ENCODE measurements around the gene UROC1.

Gene UROC1

DNA sequence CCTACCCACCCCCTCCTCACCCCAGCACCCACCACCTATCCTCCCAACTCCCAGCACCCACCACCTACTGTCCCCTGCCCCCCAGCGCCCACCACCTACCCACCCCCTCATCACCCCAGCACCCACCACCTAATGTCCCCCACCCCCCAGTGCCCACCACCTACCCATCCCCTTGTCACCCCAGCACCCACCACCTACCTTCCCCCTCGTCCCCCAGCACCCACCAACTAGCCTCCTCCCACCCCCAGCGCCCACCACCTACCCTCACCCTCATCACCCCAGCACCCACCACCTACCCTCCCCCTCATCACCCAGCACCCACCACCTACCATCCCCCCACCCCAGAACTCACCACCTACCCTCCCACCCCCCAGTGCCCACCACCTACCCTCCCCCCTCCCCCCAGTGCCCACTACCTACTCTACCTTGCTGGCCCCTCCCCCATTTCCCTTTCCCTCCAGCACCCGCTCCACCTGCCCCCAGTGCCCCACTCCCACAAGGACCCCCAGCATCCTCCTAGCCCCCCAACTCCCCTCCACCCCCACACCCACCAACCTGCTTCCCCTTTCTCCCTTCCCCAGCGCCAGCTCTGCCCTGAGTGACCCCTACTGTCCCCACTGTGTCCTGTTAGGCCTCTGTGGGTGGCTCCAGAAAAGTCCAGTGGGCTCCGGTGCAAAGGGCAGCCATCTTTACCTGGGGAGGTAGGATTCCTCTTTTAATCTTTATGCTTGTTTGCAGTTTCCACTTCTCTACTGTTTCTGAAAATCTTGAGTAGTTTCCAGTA, 1.2 kb downstream of the UROC1 start:
- DNase-seq (ENCODE audit: low read depth): no peak

DNA sequence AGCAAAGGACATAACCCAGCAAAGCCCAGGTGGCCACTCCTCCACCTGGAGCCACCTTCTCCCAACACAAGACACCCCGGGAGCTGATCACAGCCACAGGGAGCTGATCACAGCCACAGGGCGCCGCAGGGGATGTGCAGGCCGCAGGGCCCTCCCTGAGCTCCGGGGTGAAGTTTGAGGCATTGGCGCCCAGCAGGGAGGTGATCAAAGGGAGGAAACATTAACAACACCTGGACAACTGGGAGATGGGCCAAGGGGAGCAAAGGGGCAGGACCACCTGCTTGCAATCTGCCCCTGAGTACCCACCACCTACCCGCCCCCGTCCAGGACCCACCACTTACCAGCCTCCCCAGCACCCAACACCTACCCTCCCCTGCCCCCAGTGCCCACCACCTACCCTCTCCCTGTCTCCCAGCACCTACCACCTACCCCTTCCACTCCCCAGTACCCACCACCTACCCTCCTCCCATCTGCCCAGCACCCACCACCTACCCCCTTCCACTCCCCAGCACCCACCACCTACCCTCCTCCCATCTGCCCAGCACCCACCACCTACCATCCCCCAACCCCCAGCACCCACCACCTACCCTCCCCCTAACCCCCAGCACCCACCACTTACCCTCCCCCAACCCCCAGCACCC, 2.4 kb downstream of the UROC1 start:
- no peak for DNase-seq (ENCODE audit: low read depth)

GRCh38 chr3:126514161-126514560, 3.4 kb downstream of the UROC1 start:
- no peak for DNase-seq (ENCODE audit: low read depth)

- no peak for DNase-seq (ENCODE audit: low read depth)
These were observed 4.5 kb downstream of the UROC1 start for GRCh38 chr3:126512916-126513650.

GRCh38 chr3:126512026-126512425, 5.5 kb downstream of the UROC1 start:
- no peak for DNase-seq (ENCODE audit: low read depth)

DNA sequence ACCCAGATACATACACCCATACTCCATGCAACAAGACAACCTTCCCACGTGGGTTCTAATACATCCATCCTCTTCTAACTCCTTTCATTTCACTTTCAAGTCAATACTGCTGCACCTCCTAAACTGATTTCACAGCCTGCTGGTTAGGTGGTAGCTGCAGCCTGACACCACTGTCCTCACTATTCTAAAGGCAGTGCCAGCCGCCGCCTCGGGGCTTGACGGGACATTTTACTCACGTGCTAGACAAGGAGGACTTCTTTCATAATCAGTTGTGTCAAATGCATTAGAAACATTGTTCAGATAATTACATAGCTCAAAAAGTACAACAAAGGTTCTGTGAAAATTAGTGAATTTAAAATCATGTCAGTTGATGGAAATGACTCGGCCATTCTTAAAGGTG, 6.3 kb downstream of the UROC1 start:
- no peak for DNase-seq (ENCODE audit: low read depth)

DNA sequence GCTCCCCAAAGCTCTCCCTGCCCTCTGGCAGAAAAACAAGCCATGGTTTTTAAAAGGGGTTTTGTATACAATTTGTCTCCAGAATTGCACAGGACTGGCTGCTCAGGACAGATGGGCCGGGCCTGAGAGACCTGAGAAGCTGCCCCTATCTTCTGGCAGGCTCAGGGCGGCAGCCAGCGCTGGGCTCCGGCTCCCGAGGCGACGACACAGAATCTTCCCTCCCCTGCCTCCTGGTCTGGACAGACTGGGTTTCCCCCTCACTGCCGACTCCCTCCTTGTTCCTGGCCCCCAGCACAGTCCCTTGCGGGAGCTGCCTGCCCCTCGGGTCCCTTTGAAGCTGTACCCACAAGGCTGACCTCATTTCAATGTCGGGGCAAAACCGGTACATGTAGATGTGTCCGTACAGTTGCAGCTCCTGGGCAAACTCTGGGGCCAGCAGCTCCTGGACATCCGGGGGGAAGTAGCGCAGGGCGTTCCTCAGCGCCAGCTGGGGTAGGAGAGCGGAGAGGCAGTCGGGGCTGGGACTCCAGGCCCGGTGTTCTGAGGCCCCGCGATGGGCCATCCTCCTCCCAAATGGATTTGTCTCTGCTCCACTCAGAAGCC, 7.2 kb downstream of the UROC1 start:
- no peak for DNase-seq (ENCODE audit: low read depth)

GRCh38 chr3:126509597-126510307, 7.8 kb downstream of the UROC1 start:
- DNase-seq (ENCODE audit: low read depth): no peak

DNA sequence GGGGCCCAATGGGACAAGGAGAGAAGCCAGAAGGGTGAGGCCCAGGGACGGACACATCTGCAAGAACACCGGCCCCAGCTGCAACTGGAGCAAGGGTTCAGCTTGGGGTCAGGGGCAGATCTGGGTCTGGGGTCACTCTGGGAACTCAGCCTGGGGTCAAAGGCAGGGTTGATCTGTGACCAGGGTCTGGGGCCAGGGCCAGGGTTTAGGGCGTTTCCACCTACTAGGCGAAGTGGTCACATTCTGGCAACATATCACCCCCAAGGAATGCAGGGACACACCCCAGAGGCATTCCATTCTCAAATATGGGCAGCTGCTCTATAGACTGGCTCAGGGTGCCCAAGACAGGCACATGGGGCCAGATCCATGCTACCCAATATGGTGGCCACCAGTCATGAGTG, 9.0 kb downstream of the UROC1 start:
- DNase-seq (ENCODE audit: low read depth): no peak

- DNase-seq (ENCODE audit: low read depth): no peak
These were observed 9.7 kb downstream of the UROC1 start for GRCh38 chr3:126507886-126508285.

GRCh38 chr3:126503701-126504100, 13.9 kb downstream of the UROC1 start:
- no peak for DNase-seq (ENCODE audit: low read depth)

DNA sequence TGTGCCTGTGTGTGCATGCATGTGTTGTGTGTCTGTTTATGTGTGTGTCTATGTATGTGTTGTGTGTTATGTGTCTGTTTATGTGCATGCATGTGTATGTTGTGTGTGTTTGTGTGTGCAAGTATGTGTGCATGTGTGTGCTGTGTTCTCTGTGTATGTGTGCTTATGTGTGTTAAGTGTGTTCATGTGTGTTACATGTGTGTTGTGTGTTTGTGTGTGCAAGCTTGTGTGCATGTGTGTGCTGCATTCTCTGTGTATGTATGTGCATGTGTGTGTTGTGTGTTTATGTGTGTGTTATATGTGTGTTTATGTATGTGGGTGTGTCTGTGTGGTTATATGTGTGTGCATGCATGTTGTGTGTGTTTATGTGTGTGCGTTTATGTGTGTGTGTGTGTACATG, 14.9 kb downstream of the UROC1 start:
- no peak for DNase-seq (ENCODE audit: low read depth)

- no peak for DNase-seq (ENCODE audit: low read depth)
These were observed 15.8 kb downstream of the UROC1 start for GRCh38 chr3:126501736-126502135.

DNA sequence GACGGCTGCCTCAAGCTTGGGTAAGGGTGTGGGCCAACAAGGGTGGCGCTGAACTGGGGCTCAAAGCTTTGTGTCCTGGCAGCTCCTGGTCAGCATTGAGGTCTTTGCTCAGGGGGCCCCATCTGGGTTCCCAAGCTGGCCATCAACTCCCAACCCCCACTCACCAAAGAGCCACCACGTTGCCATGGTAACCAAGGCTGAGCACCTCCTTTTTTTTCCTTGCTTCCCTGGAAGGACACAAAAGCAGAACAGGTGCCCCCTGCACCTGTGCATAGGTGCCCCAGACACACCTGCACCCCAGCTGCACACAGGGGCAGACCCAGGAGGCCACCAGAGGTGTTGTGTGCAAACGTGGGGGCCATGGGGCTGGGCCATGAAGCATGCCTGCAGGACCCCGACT, 16.5 kb downstream of the UROC1 start:
- no peak for DNase-seq (ENCODE audit: low read depth)

DNA sequence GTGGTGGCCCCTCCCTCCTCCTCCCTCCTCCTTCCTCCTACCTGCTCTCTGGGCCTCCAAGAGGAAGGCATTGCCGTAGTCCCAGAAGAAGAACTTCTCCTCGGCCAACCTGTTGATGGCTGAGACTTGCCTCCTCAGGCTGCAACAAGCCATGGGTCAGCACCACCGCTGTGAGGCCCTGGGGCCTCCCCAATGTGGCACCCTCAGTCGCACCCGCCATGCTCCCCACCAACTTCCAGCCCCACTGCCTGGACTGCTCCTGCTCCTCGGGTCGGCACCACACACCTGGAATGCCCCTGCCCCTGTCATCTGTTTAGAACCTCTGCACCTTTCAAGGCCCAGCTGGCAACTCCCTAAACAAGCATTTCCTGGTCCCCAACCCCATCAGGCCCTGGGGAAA, 17.6 kb downstream of the UROC1 start:
- DNase-seq (ENCODE audit: low read depth): no peak

GRCh38 chr3:126499401-126499800, 18.2 kb downstream of the UROC1 start:
- DNase-seq (ENCODE audit: low read depth): no peak

DNA sequence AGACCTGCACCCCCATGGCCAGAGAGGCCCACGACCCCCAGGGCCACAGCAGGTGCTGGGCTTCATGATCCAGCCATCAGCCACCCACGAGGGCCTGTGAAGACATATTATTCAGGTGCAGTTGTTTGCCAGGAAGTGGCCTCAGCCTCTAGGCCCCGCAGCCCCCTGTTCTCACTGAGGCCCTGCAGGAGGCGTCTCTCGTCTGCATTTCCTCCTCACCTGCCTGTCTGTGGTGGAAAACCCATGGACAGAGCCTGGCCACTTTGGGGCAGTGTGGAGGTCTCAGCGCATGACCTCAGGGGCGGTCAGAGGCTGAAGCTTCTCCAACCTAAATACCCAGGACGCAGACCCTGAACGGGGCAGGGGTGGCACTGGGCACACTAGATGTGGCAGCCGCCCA, 18.6 kb downstream of the UROC1 start:
- DNase-seq (ENCODE audit: low read depth): no peak

GRCh38 chr3:126498461-126498860, 19.1 kb downstream of the UROC1 start:
- no peak for DNase-seq (ENCODE audit: low read depth)

- no peak for DNase-seq (ENCODE audit: low read depth)
These were observed 19.6 kb downstream of the UROC1 start for GRCh38 chr3:126497956-126498355.

DNA sequence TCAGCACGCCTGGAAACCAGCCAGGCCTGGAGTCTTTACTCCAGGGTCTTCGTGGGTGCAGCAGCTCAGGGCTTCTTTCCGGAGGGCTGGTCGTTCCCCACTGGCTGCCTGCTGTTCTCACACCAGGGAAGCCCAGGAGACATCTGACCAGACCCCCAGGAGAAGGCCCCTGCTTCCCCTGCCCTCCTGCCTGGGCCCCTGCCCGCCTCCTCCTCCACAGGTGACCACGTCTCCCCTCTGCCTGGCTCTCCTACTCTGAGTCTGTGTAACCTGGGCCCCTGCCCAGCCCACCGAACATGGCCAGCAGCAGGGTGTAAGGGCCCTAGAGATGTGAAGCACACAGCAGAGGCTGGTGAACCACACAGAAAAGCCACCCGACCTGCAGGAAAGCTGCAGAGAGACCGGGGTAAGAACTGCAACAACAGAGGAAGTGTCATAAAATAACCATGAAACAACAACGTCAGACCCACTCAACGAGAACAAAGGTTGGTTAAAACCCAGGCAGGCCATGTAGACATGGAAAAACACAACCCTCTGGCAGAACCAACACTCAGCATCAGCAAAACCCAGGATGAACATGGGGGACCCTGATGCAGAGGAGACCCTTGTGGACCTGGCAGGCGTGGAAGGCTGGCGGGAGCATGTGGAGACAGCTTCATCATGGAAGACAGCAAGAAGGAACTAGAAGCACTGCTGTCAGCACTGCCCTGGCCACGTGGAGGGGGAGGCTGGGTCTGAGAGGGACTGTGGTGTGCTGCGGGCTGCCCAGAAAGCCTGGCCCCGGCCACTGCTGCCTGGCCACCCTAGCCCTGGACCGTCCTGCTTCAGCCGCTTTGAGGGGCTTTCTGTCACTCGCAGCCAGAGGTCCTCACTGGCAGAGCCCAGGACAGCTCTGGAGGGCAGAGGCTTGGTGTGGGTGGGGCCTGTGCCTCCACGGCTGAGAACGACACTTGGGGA, 20.4 kb downstream of the UROC1 start:
- DNase-seq (ENCODE audit: low read depth): no peak

DNA sequence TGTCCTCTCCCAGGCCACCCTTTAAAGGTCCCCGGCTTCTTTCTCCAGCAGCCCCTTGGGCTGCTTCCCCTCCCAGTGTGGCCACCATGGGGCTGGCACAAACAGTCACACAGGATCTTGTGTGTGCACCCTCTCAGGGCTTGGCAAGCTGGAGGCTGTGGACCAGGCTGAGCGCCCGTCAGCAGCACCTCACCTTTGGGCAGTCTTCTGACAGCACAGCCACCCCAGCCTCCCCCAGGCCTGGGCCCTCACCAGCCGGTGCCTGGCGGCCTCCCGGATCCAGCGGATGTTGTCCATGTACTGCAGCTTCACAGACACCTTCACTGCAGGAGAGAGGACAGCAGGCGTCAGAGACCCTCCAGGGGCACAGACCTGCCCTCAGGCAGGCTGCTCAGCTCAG, 21.8 kb downstream of the UROC1 start:
- DNase-seq (ENCODE audit: low read depth): no peak
